Embryonic facial prominence (tissue), 1 donor: Measurements from ENCODE around the gene TBCB.
"Not testable (repeated sequence)": the region's sequence is repeated elsewhere in the genome, so short reads cannot be mapped to it uniquely, and the experiment has no call there.

Source experiments
- DNase-seq: peaks from one replicate; pipeline ENCODE4 v3.0.0-alpha.2; 2016; ENCODE audit errors: extremely low spot score

Gene TBCB

GRCh38 chr19:36134867-36135266 is 19.6 kb downstream of the TBCB start:
- not testable (repeated sequence) for DNase-seq

DNA sequence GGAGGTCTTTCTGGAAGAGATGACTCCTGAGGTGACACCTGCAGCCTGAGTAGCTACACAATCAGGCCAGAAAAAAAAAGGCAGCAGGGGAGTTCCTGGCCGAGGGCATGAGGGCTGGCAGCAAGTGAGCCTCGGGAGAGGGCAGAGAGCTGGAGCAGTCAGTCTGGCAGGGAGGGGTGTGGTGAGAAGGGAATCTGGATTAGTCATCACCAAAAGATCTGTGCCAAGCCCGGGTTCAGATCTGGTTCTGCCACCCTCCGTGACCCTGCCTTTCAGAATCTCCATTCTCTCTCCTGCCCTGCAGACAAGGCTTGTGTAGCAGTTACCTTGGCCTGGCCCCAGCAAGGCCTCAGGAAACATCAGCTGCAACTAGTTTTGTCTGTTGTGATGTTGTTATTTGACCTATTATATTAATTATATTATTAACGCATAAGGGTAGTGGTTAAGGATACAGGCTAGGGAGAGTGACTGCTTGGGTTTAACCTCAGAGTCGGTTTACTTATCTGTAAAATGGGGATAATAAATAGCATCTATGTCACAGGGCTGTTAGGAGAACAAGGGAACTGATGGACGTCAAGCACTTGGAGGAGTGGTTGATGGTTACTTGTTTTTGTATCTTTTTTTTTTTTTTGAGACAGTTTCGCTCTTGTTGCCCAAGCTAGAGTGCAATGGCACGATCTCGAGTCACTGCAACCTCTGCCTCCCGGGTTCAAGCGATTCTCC is 21.9 kb downstream of the TBCB start:
- no peak for DNase-seq

DNA sequence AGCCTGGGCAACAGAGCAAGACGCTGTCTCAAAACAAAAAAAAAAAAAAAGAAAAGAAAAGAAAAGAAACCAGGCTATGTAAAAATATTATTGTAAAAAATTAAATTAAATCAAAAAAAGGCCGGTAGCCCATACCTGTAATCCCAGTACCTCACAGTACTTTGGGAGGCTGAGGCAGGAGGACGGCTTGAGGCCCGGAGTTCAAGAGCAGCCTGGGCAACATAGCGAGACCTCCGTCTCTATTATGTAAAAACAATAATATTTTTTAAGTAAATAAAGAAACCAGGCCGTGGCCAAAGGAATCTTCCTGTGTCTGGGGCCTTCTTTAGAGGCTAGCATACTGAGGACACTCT is 23.8 kb downstream of the TBCB start:
- no peak for DNase-seq

GRCh38 chr19:36139473-36140303 is 24.4 kb downstream of the TBCB start, which contains the start of gene CAPNS1:
Gene CAPNS1 (plus strand): TSS chr19:36140066. CDS start chr19:36141012, 946 bp downstream.
- DNase-seq, result peak; percentile 92

GRCh38 chr19:36140304-36141038 is 25.2 kb downstream of the TBCB start:
- DNase-seq, result peak; percentile 38

- DNase-seq, result peak; percentile 75
Observed at GRCh38 chr19:36141039-36141927, 26.0 kb downstream of the TBCB start.

- no peak for DNase-seq
Observed at GRCh38 chr19:36142046-36142445, 26.8 kb downstream of the TBCB start.

- DNase-seq, result no peak
Observed at GRCh38 chr19:36142496-36142895, 27.2 kb downstream of the TBCB start.

- no peak for DNase-seq
Observed at GRCh38 chr19:36144624-36145023, 29.4 kb downstream of the TBCB start.

GRCh38 chr19:36149673-36150406 is 34.6 kb downstream of the TBCB start:
- DNase-seq, result no peak

DNA sequence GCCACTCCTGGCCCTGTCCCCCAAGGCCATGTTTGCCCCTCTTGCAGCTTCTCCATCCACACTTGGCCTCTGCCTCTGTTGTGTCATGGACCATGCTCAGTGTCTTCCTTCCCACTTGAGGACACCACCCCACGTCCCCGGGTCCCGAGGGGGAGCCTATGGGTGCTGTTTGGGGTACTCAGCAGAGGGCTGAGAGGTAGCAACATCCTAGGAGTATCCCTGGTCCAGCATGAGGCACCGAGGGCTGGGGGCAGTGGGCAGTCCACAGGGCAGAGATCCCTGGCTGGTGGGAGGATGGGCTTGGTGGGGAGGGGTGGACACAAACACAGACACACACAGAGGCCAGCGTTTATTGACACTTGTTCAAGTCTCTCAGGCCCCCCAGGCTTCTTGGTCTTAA is 35.3 kb downstream of the TBCB start:
- DNase-seq, result no peak

GRCh38 chr19:36151144-36152018 is 36.1 kb downstream of the TBCB start:
- no peak for DNase-seq

GRCh38 chr19:36152019-36152351 is 36.7 kb downstream of the TBCB start:
- no peak for DNase-seq

DNA sequence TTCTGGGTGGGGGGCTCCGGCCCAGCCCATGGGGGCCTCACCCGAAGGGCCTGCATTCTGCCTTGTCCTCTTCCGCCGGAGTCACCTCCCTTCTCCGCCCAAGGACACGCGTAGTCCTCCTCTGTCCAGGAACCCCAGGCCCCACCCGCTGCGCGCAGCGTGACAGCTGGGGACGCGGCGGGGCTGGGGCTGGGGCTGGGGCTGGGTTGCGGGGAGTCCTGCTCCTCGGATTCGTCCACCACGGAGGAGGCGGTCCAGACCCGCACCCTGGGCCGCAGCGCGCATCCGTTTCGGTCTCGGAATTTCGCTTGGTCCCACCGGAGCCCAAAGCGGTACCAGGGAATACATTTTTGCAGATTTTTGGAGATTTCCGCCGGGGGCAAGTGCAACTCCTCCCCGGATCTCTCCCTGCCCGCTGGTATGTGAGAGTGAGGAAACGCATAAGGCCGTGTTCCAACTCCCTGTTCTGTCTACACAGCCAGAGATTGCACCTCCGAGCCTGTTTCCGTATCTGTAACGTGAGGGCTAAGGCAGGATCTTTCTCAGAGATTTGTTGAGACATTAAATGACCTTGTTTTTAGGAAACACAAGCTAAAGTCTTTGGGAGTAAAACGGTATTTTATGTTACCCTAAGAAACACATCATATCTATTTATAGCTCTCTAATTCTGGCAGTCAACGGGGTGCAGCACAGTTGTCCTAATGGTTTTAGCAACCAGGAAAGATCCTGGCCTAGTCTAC is 37.3 kb downstream of the TBCB start, which contains the start of gene COX7A1:
COX7A1 (minus strand) TSS at position 96 of the 740 bp plus-strand sequence; CDS start at position 56, 40 bp downstream.
- DNase-seq, result no peak

- DNase-seq, result no peak
Observed at GRCh38 chr19:36153126-36153525, 37.9 kb downstream of the TBCB start.

DNA sequence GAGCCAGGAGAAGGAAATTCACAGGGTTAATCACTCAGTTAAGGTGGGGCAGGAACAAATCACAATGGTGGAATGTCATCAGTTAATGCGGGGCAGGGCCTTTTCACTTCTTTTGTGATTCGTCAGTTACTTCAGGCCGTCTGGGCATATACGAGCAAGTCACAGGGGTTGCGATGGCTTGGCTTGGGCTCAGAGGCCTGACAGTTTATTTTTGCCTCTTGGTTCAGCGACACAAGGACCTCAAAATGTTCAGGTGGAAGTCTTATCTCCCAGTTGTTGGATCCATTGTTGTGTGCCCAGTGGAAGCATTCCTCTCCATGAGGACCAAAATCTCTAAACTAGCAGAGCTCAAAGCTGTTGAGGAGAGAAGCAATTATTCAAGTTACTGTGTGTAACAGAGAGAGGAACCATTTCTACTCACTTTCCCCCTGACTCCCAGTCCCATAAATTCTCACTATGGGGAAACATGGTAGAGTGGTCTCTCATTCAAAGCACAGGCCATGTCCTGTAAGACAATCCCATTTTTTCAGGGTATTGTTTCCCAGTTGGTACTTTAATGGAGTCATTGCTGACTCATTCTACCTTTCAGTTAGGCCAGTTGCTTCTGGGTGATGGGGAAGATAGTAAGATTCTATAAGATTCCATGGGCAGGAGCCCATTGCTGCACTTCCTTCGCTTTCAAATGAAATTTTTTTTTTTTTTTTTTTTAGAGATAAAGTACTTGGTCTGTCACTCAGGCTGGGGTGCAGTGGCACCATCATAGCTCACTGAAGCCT is 45.7 kb downstream of the TBCB start:
- DNase-seq, result no peak

GRCh38 chr19:36163813-36164212 is 48.5 kb downstream of the TBCB start:
- no peak for DNase-seq

DNA sequence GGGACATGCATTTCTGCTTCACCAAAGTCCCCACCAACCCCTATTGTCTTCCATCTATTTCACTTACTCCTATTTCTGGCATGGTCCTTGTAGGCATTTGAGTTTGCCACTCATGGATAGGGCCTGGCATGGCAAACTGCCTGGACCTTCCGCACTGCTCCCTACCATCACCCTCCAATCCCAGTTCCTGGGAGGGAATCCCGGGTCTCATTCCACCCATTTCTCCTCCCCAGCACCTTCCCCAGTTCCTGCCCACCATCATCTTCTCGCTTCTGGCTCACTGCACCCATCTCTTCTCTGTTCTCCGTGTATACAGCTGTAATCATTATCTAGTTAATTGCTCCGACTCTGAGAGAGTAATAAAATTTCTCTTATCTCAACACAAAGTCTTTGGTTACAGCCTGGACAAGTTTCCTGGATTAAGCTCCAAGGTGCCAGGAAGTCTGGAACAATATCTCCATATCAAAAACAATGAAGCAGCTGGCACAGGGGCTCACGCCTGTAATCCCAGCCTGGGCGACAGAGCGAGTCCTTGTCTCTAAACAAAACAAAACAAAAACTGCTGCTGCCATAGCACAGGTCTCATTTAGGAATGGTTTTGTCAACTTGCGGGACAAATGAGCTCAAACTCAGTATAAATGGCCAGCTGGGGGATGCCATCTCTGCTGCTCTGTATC is 54.0 kb downstream of the TBCB start:
- DNase-seq, result no peak
